Stimulated activated CD4-positive, alpha-beta T cell treated with anti-CD3 and anti-CD28 coated beads, Interleukin-1b, Interleukin-23, amount 100 ng/mL, for 4 hours (primary cell): ENCODE results near the gene PTGDR2.

Experiments used
- DNase-seq, 2 donors: peaks; one replicate each; pipeline ENCODE4 v3.0.0-alpha.2; 2020; ENCODE audit warnings: low read depth in 2 of 2

Gene PTGDR2

DNA sequence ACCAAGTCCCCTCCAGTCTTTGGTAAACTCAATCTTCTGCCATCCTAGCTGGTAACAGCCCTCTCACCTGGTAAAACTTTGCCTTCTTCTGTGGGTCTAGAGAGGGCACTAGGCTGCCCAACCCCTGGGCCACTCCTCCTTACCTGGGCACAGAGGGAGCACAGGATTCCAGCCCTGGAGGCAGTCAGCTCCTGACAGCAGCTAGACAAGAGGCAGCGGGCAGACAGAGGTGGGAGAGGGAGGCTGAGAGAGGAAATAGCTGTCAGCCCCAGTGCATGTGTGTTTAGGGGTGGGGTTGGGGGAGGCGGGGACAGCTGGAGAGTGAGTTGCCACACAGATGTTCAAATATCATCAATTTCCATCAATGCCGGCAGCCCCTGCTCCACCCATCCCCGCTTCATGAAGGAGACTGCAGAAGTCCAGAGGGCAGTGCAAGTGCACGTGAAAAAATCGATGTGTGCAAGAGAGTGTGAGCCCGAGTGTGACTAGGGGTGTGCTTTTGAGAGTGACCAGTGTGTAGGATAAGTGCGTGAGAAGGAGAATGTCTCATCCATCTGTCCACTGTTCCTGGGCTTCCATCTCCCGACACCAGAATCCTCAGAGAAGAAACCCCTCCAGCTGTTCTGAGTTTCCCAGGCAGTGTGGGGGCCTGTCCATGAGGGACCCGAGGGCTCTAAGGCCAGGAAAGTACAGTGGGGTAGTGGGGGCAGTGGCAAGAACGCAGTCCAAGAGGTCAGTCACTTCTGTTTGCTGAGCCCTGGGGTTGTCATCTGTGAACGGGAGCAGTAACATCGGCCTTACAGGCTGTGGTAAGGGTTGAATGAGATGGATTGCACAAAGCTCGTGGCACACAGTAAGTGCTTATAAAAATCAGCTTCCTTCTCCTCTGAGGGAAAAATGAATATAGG is at the start of gene PTGDR2:
Gene PTGDR2 (minus strand): TSS at position 225 of the 908 bp plus-strand sequence. CDS start 2,228 bp downstream, outside the sequence.
- no peak for DNase-seq

DNA sequence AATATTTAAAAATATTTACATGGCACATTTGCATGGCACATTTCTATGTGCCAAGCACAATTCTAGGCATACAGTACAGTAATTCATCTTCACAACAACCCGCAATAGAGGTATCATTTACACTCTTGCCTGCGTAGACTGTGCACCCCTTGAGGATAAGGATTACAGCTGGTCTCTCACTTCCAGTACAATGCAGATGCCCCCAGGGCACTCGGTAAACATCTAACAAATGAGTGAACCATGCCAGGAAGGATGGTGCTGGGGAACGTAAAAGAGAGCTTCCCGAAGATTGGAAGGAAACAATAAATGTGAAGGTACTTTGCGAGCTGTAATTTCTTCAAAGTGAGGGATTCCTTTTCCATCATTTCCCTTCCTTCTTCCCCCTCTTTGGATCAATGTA is 49.3 kb upstream of the PTGDR2 start:
- DNase-seq, result no peak

DNA sequence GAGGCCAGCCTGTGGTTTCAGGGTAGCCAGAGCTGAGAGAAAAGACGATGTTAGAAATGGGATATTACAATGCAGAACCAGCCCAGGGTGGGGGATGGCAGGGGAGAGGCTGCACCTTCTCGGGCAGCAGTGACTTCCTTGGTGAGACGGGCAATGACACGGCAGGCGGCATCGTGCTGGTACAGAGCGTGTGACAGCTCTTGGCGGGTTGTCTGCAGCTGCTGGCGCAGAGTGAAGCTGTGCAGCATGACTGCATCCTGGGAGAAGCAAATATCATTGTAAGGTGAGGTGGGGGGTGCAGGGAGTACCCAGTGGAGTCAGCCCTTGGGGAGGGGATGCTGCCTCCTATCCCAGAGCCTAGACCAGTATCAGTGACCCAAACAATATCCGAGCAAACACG is 46.9 kb upstream of the PTGDR2 start:
- no peak for DNase-seq

DNA sequence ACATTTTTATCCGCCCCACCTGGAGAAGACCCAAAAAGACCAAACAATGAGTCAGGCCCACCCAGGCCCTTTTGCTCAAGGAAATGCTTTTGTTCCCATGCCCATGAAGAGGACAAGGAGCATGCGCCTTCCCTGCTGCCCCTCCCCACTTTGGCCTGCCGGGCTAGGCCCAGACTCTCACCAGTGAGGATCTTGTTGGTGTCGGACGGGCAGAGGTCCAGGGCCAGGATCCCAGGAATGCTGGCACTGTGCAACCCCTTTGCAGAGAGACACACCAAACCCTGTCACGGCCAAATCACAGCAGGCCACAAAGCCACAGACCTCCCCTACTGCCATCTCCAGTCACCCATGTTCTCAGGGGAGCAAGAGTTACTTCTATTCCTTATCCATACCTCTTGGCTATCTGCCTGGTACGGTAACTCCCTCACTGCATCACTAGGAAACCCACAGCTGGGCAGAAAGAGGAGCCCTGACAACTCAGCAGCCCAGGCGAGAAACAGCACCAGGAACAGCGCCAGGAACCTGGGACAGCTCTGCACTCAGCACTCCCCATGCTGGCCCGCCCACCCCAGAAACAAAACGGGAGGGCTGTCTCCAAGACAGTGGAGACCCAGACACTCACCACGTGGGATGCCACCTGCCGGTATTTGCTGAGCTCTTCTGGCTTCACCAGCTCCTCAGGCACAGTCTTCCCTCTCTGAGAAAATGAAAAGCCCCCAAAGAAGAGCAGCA is 45.1 kb upstream of the PTGDR2 start:
- DNase-seq, result no peak

DNA sequence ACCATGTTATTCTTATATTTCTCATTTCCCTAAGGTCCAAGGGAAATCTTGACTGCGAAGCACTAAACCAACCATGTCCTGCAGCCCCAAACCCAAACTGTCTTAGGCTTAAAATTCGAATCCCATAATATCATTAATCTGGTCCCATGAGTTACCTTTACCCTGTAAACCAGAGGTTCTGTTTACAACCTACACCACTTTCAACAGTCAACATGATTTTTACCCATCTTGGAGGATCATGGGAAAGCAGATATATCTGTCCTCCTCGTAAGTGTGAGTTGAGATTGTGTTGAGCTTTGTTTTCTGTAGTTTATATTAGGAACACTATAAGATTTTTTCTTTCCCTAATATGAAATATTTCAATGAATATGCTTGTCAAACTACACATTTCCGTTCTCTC is 44.2 kb upstream of the PTGDR2 start:
- no peak for DNase-seq

DNA sequence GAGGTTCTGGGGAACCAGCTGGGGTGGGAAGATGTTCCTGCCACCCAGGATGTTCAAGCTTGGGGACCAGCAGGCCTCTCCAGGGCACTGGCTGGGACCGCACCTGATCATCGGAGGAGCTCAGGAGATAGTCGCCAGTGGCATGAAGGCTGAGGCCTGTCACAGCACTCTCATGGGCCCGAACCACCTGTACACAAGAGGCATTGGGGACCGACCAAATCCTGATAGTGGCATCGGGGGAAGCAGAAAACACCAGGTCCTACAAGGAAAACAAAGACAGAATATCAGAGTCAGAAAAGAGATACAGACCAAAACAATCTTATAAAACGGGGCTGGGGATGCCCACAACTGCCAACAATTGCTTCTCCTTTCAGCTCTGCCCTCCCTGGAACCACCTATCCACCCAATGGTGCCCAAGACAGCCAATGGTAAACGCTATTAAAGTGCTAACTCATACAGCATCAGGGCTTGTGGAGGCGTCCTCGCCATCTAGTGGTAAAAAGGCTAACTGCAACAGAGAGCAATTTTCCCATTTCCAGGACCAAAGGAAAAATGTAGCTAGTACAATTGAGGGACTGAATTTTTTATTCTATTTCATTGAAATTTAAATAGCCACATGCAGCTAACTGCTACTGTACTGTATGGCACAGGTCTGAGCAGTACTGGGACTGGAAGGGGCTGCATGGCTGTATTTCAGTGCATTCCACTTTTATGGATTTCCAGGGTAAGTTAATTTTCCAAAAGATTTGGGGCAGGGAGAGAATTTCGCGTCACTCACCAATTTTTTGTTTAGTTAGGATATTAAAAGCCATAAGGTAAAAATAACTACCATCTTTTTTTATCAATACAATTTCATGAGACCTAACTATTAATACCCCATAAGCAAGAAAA is 43.5 kb upstream of the PTGDR2 start:
- no peak for DNase-seq

DNA sequence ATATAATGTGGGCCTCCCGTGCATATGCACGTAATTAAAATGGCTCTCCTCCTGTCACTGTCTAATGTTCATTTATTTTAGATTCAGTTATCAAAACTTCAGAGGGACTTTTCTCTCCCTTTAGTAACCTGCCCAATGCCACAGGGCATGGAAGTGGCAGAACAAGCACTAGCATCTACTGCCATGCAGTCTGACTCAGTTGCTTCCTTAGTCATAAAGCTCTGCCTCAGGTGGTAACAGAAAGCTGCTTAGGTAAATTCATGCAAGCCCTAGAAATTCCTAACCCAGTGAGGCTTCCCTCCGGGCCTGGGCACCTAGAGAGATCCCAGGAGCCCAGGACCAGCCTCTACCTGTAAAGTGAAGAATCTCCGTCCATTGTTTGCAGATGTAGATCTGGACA is 41.7 kb upstream of the PTGDR2 start:
- DNase-seq, result no peak

DNA sequence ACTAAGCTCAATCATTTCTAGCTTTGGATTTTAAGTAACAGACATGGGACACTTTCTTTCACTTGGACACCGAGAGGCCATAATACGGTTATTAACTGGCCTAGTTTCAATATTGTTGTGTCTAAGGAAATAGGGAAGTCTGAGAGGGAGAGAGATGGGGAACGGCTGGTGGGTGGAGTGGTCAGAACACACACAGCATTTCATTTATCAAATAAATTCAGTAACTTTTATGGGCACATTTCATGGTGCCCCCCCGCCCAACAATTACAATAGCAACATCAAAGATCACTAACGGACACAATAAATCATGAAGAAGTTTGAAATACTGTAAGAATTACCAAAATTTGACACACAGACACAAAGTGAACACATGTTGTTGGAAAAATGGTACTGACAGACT is 39.9 kb upstream of the PTGDR2 start:
- DNase-seq, result no peak

DNA sequence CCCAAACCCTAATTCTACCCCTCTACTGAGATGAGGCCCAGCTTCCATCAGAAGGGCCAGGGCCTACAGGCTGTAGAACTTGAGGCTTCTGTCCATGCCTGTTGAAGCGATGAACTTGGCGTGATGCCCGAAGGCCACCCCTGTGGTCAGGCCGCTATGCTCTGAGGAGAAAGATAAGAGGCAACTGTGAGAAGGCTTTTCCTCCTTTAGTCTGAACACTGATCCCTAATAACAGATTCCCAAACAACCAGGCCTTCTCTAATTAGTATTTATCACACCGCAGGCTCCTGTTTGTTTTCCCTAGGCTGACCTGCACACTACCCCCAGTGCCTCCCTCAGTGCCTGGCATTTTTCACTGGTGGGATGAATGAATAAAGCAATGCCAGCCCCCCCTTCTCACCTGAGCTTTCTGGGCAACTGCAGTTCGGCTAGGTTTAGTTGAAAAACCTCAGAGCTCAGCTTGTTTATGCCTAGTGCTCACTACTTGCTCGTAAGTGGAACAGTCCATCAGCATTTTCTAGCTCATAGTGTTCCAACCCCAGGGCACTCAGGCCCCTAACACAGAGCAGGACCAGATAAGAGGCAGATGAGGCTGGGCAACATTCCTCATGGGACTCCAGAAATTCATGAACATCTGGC is 35.5 kb upstream of the PTGDR2 start:
- no peak for DNase-seq

DNA sequence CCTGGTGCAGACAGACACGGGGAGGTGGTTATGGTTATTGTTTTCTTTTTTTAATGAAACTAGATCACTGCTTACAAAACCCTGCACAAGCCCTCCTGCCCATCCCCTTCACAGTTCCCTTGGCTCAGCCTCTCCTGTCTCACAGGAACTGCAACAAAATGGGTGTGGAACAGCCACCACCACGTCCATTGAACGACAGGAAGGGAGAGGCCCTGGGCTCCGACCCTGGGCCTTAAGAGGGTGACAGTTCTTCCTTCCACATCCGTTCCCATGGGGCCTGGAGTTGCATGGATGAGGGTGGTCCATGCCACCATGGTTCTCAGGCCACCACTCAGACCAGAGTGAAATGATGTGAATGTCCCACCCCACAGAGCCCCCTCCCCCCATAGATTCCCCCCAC is 34.9 kb upstream of the PTGDR2 start:
- no peak for DNase-seq

DNA sequence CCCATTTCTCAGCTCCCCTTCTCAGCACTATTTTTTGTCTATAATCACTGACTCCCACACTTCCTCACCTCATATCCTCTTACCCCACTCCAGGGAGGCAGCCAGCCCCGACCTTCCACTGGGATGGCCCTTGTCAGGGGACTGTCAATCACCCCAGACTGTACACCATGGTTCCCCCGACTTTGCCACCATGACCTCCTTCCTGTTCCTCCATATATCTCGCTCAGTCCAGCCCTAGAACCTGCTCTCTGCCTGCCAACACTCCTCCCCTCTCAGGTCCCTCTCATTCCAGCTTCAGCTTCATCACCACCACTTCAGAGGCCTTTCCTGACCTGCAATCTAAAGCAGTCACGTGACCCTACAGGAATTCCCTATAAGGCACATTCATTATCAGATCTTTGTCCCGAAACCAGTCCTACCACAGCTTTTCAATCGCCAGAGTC is 34.1 kb upstream of the PTGDR2 start:
- DNase-seq, result no peak

DNA sequence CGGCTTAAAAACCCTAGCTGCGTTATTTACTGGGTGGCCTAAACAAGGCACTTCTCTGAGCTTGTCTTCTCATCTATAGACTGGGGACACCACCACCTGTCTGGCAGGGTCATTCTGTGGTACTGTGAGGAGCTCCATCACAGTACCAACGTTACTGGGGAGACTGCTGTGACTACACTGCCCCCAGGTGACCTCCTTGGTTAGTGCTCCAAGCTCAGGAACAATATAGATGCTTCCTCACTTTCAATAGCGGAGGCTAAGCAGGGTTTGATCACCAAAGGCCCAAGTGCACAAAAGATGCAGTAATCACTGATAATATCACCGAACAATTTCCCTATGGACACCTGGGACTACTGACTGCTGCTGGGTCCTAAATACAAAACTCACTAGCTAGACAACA is 31.8 kb upstream of the PTGDR2 start:
- DNase-seq, result peak in 1 of 2 donors; percentile 16

DNA sequence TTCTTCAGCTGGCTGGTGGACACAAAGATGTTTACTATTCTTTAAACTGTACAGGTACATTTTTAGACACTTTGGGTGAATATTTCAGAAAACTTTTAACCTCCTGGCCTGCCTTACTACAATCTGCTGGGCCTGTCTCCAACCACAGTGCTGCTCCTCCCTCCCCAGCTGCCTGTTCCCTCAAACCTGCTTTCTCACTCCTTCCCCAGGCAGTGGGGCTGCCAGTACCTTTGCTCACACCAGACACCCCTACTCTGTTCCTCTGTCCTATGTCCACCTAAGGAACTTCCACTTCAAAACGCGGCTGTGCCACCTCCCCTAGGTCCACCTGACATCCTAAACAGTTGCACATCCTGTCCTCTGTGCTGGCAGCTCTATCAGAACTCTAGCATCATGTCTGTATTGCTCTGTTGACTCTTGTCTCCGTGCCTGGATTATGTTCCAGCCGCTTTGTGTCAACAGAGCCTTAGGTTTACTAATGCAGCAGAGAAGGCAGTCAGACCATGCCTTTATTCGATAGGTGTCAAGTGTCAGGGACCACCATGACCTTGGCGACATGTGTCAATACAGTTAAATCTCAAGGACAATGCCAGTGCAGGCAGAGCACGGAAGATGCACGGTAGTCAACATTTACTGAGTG is 25.0 kb upstream of the PTGDR2 start:
- DNase-seq, result no peak

DNA sequence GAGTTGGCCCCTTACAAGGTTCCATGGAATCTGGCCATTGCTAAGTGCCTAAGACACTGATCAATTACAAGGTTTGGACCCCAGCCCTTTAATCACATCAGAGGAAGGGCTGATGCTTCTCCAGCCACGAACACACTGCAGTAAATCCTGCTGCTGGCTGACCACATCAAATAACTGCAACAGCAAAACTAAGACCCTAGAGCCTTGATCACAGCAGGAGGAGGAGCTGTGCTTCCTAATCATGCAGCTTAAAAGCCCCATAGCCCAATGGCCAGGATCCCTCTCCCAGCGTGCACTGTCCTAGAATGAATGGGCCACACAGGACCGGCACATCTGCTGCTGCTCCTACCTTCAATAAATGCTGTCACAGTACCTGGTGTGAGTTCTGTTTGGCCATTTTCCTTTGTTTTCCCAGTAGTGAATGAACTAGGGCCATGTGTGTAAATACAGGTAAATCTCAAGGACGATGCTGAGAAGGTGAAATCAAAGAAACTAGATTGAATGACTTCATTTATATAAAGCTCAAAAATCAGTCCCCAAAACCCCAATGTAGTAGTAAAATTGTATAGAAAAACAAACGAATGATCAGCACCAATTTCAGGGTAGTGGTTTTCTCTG is 24.3 kb upstream of the PTGDR2 start:
- no peak for DNase-seq

DNA sequence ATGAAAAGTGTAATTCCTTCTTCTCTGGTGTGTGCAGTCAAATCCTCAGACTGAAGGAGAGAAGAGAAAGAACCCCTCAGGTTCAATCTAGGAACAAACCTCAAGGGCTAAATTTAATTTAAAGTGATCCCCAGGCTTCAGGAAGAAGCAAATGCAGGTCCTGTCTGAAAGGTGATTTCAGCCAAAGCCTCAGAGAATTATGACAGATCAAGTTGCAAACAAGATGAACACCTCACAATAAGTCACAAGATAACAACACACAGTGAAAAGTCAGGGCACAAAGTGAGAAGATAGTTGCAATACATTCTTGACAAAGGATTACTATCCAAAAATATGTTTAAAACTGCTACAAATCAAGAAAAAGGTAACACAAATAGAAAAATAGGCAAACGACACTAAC is 23.4 kb upstream of the PTGDR2 start:
- DNase-seq, result no peak

DNA sequence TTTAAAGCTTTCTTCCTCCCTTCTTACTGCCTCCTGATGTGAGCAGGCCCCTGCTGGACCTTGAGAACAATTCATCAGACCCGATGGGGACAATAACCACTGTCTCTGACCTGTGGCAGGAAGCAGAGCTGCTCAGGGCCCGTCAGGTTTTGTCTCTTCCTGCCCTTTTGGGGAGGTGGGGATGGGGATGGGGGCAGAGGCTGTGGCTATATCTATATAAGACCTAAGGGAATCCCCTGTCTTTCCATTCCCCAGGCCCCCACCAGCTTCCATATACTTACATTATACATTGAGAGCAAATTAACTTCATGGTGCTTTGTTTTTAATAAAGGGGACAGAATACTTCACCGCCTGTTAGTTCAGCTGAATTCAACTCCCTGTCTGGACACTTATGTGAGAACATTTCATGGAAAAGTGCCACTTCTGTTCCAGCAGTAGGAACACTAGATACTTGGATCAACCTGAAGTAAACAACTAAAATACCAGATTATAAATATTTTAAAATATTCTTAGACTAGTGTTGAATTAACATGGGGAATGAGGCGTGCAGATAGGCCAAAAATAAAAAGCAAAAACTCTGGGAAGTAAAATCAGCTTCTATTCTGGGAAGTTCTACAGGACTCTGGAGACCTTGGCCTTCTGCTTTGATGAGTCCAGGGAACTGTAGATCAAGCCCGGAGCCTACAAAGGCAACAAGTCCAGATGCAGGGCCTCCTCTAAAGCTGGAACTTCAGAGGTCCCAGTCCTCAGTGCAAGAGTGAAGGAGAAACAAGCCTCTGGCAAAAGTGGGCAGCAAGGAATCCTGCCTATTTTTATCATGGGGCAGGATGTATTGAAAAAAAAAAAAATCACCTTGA is 22.7 kb upstream of the PTGDR2 start:
- DNase-seq, result no peak

DNA sequence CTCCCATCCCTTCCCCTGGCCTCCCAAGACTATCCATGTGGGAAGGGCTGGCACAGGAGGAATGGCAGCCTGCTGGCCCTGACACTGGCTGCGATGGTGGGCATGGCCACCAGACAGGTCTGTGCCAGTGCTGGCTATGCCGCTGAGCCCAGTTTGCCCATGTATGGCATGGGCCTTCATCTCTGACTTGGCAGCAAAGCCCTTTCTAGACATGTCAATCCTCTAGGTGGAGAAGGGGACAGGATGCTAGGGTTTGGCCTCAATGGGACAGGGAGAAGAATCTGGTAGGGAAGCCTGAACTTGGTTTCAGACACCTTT is 20.4 kb upstream of the PTGDR2 start:
- no peak for DNase-seq

DNA sequence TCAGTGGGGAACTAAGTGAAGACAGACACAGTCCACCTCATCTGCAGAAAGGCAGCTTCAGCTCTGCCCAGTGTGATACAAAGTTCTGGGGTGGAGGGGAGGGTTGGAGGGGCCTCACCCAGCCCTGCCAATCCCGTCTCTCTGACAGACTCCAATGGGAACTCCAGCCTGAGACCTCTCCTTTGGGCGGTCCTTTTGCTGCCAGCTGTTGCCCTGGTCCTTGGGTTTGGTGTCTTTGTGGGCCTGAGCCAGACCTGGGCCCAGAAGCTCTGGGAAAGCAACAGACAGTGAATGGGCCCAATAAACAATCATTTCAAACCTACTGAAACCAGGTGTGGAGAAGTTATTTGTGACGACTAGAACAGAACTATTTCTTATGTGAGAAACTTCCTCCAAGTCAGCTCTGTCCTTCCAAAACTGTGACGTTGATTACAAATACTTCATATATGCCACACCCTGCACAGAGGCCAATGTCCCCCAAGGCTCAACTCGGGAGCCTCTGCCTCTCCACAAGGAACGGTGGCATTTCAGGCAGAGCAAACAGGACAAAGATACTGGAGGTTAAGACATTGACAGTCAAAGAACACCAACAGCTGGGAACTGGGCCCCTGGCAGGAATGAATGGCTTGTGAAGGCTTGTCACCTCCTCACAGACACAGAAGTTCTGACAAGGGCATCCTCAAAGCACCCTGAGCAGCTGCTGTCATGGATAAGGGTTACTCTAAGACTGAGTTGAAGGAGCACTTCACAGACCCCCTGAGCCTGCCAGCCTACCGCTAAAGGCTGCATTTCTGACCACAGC is 19.8 kb upstream of the PTGDR2 start:
- DNase-seq, result no peak
